T-cell (primary cell): ENCODE data around the gene WDR86. TPM values are rescaled to one million over a fixed set of nuclear protein-coding genes. Genes with fewer than 3 reads are reported as not detected.

Experiments
- ATAC-seq, 4 experiments: fragments of 200-7000 bp in 3 of 4; fragments of 150-1000 bp in 1 of 4; cut with Tn5 transposase; replicated peaks in 1 of 4; 1 replicate in 3 of 4; 2 replicates in 1 of 4; pipeline ENCODE4 v1.10.0; 2021; ENCODE audit warnings: moderate library complexity in 3 of 4, mild to moderate bottlenecking in 2 of 4, moderate number of reproducible peaks in 1 of 4
- CTCF ChIA-PET, 2 donors: fragments of 300-600 bp; sonication (Branson Sonifier 250); formaldehyde crosslinking; loops; one replicate each; lab custom pipeline; 2022; ENCODE audit warnings: antibody characterized with exemption in 2 of 2; lab: Charles Lee
- POLR2A ChIA-PET, 2 donors: fragments of 300-600 bp; sonication (Branson Sonifier 250); formaldehyde crosslinking; loops; one replicate each; lab custom pipeline; 2022; ENCODE audit warnings: antibody characterized with exemption in 2 of 2; lab: Charles Lee
- DNase-seq, 35 experiments: peaks; one replicate each; pipeline versions ENCODE4 v3.0.0 to v3.0.0-alpha.2; 2013 to 2023
- H3K27ac ChIP-seq: one replicate; pipeline ENCODE4 v1.5.1; 2013; ENCODE audit warnings: low read length
- H3K27me3 ChIP-seq, 2 experiments: replicated peaks in 1 of 2; 1 replicate in 1 of 2; 2 replicates in 1 of 2; pipeline versions ENCODE4 v1.6.1 to v1.7.0; 2013; ENCODE audit warnings: low read length in 1 of 2, mixed read lengths in 1 of 2; ENCODE audit not compliant: control insufficient read depth in 2 of 2, insufficient read depth in 2 of 2; ENCODE audit errors: extremely low read depth in 1 of 2
- H3K36me3 ChIP-seq, 2 donors: 1 replicate in 1 of 2; 2 replicates in 1 of 2; pipeline versions ENCODE4 v1.6.1 to v1.7.0; 2013; ENCODE audit warnings: low read length in 1 of 2; ENCODE audit not compliant: control insufficient read depth in 2 of 2, insufficient read depth in 1 of 2; ENCODE audit errors: extremely low read depth in 1 of 2
- H3K4me1 ChIP-seq, 2 experiments: 1 replicate in 1 of 2; 2 replicates in 1 of 2; pipeline versions ENCODE4 v1.6.1 to v1.7.0; 2013; ENCODE audit warnings: low read length in 2 of 2, mixed read lengths in 1 of 2; ENCODE audit not compliant: insufficient read depth in 2 of 2, control insufficient read depth in 1 of 2; ENCODE audit errors: extremely low read depth in 1 of 2
- H3K4me3 ChIP-seq, 2 donors: 1 replicate in 1 of 2; 2 replicates in 1 of 2; pipeline versions ENCODE4 v1.5.1 to v1.7.0; 2013; ENCODE audit warnings: mild to moderate bottlenecking in 2 of 2, low read length in 1 of 2, moderate library complexity in 1 of 2; ENCODE audit not compliant: control insufficient read depth in 1 of 2; ENCODE audit errors: extremely low read depth in 1 of 2
- H3K9me3 ChIP-seq: 2 replicates; pipeline ENCODE4 v1.7.0; 2013
- H3K27ac Mint-ChIP-seq, 2 donors: one replicate each; pipeline ENCODE4 v1.8.0; 2020 to 2021; ENCODE audit warnings: mild to moderate bottlenecking in 2 of 2, mixed read lengths in 2 of 2
- H3K27me3 Mint-ChIP-seq, 2 donors: one replicate each; pipeline ENCODE4 v1.8.0; 2021 to 2022; ENCODE audit warnings: mixed read lengths in 2 of 2
- H3K36me3 Mint-ChIP-seq: one replicate; pipeline ENCODE4 v1.8.0; 2021; ENCODE audit warnings: mixed read lengths
- H3K4me1 Mint-ChIP-seq, 3 donors: one replicate each; pipeline ENCODE4 v1.8.0; 2020 to 2022; ENCODE audit warnings: mixed read lengths in 3 of 3, mild to moderate bottlenecking in 1 of 3
- H3K4me3 Mint-ChIP-seq, 3 donors: one replicate each; pipeline ENCODE4 v1.8.0; 2020 to 2022; ENCODE audit warnings: mild to moderate bottlenecking in 3 of 3, mixed read lengths in 3 of 3, moderate library complexity in 3 of 3
- H3K9me3 Mint-ChIP-seq, 3 donors: one replicate each; pipeline ENCODE4 v1.8.0; 2020 to 2022; ENCODE audit warnings: mixed read lengths in 3 of 3
- WGBS: methylation state at CpG from one replicate; pipeline ENCODE4 v1.1.5; 2013; ENCODE audit warnings: missing lambda C conversion rate; ENCODE audit not compliant: insufficient coverage; 5-methylcytosine and 5-hydroxymethylcytosine counted together
- total RNA-seq, 35 experiments: library from RNA in 6 of 35; stranded (reverse) in 6 of 35; fragments of 120-200 nt in 1 of 35; gene quantifications; one replicate each; pipeline versions ENCODE4 v1.2.1 to v1.2.4 and lab custom pipeline; 2013 to 2026

The WDR86 gene
- total RNA-seq, 5 donors from 2014 or later (not counting 1 experiment from before 2014, with no cell fraction given) = 3.1 to 26.0 (median 10.1) TPM

GRCh38 chr7:151342102-151342646 lies 67.7 kb downstream of the WDR86 start:
- H3K27ac Mint-ChIP-seq = peak overlapping the region; percentile 83 to 88
- H3K4me3 Mint-ChIP-seq = peak overlapping the region; percentile 82 to 90 (median 85)
- peaks cover 26 to 41% (median 38%) of the 10 kb centered on the region in 3 donors for H3K4me1 Mint-ChIP-seq
- no peaks in the 10 kb centered on the region for H3K27me3 ChIP-seq
- peaks cover 15 to 32% of the 10 kb centered on the region in 2 experiments for H3K4me1 ChIP-seq
- H3K9me3 ChIP-seq = no peaks in the 10 kb centered on the region
- DNase-seq (peak in 1 of 35 experiments; percentile 65), ATAC-seq (peak in 1 of 4 experiments; percentile 41)
- peaks cover 4 to 8% (median 5%) of the 10 kb centered on the region in 3 donors for H3K9me3 Mint-ChIP-seq
- POLR2A ChIA-PET = interaction anchor here in 1 of 2 donors (0.6 to 1.0 kb wide), 4 partner anchors 10 to 161 kb away, joined by 3 read pairs; no protein-coding TSS in a partner anchor
- no CpG with 5 or more reads among the region's 11 CpGs for WGBS
- H3K27ac ChIP-seq = peak overlapping the region; percentile 47
- CTCF ChIA-PET = interaction anchor here (0.5 to 2.2 kb wide), 7 partner anchors 8 to 109 kb away, joined by 3 to 13 read pairs (median 7); no protein-coding TSS in a partner anchor
- H3K36me3 ChIP-seq = peaks cover 2 to 20% of the 10 kb centered on the region in 2 donors
- peak overlapping the region; percentile 61 to 77 for H3K4me3 ChIP-seq
- H3K36me3 Mint-ChIP-seq = peaks cover 15% of the 10 kb centered on the region
- no peaks in the 10 kb centered on the region for H3K27me3 Mint-ChIP-seq

- Histone ChIP-seq H3K27ac (peak within 1 kb of the TSS; percentile 74), H3K36me3 (peaks cover 2 to 15% of the 10 kb centered on the region in 2 donors), H3K4me3 (peak within 1 kb of the TSS; percentile 61 to 77), H3K27me3 (no peaks in the 10 kb centered on the region), H3K4me1 (peaks cover 15 to 32% of the 10 kb centered on the region in 2 experiments), H3K9me3 (no peaks in the 10 kb centered on the region)
- ChIA-PET CTCF (interaction anchor here (0.8 to 2.2 kb wide), 6 partner anchors 9 to 107 kb away, joined by 3 to 13 read pairs (median 5); no protein-coding TSS in a partner anchor), POLR2A (interaction anchor here (0.6 to 1.5 kb wide), 3 partner anchors 8 to 88 kb away, joined by 3 to 6 read pairs (median 3); no protein-coding TSS in a partner anchor)
- H3K4me1 Mint-ChIP-seq = peaks cover 26 to 39% (median 35%) of the 10 kb centered on the region in 3 donors
- peak; percentile 85 to 95 (median 92) for ATAC-seq
- no peaks in the 10 kb centered on the region for H3K27me3 Mint-ChIP-seq
- peaks cover 12% of the 10 kb centered on the region for H3K36me3 Mint-ChIP-seq
- H3K4me3 Mint-ChIP-seq = peak within 1 kb of the TSS; percentile 82 to 90 (median 85)
- DNase-seq = peak; percentile 66 to 97 (median 86)
- 5% methylated on average over 52 of the region's 72 CpGs for WGBS
- peaks cover 4 to 8% (median 5%) of the 10 kb centered on the region in 3 donors for H3K9me3 Mint-ChIP-seq
- peak within 1 kb of the TSS; percentile 93 to 94 for H3K27ac Mint-ChIP-seq
Measured at GRCh38 chr7:151341357-151342101, 68.3 kb downstream of the WDR86 start, which contains the start of gene NUB1. Gene NUB1 (plus strand): TSS chr7:151341812. CDS start chr7:151345350, 3,538 bp downstream.

- DNase-seq (peak in 2 of 35 experiments; percentile 3 to 16), ATAC-seq (peak in 1 of 4 experiments; percentile 1)
- Mint-ChIP-seq H3K27ac (peak overlapping the region; percentile 93 to 94), H3K4me3 (peak overlapping the region; percentile 74 to 90 (median 82)), H3K4me1 (peaks cover 26 to 33% (median 31%) of the 10 kb centered on the region in 3 donors), H3K36me3 (peaks cover 6% of the 10 kb centered on the region), H3K27me3 (no peaks in the 10 kb centered on the region), H3K9me3 (peaks cover 4 to 8% (median 5%) of the 10 kb centered on the region in 3 donors)
- peaks cover 15 to 32% of the 10 kb centered on the region in 2 experiments for H3K4me1 ChIP-seq
- no peaks in the 10 kb centered on the region for H3K27me3 ChIP-seq
- H3K27ac ChIP-seq = peak overlapping the region; percentile 74
- POLR2A ChIA-PET = interaction anchor here (1.0 to 1.5 kb wide), 2 partner anchors 9 to 12 kb away, joined by 3 to 6 read pairs; no protein-coding TSS in a partner anchor
- CTCF ChIA-PET = interaction anchor here (0.8 to 2.2 kb wide), 6 partner anchors 9 to 107 kb away, joined by 3 to 13 read pairs (median 5); no protein-coding TSS in a partner anchor
- WGBS = 91% methylated on average over 4 of the region's 12 CpGs
- peak overlapping the region; percentile 6 to 61 for H3K4me3 ChIP-seq
- H3K36me3 ChIP-seq = peaks cover 2 to 8% of the 10 kb centered on the region in 2 donors
- no peaks in the 10 kb centered on the region for H3K9me3 ChIP-seq
Measured at GRCh38 chr7:151340794-151341356, 69.0 kb downstream of the WDR86 start.

GRCh38 chr7:151339651-151340382 lies 70.0 kb downstream of the WDR86 start:
- Mint-ChIP-seq H3K27ac (peak overlapping the region; percentile 93 to 94), H3K27me3 (no peaks in the 10 kb centered on the region), H3K9me3 (peaks cover 4 to 8% (median 5%) of the 10 kb centered on the region in 3 donors), H3K36me3 (no peaks in the 10 kb centered on the region), H3K4me3 (peak overlapping the region; percentile 74 to 90 (median 82)), H3K4me1 (peaks cover 26 to 28% (median 26%) of the 10 kb centered on the region in 3 donors)
- ChIA-PET POLR2A (interaction anchor here in 1 of 2 donors (0.7 to 1.5 kb wide), 2 partner anchors 10 to 70 kb away, joined by 4 to 6 read pairs; partner anchors contain the start of gene WDR86), CTCF (interaction anchor here (0.5 to 2.2 kb wide), 6 partner anchors 12 to 983 kb away, joined by 3 to 13 read pairs (median 3); no protein-coding TSS in a partner anchor)
- no peak for ATAC-seq
- Histone ChIP-seq H3K4me1 (peaks cover 15 to 32% of the 10 kb centered on the region in 2 experiments), H3K27ac (peak overlapping the region; percentile 74), H3K27me3 (no peaks in the 10 kb centered on the region), H3K9me3 (no peaks in the 10 kb centered on the region), H3K4me3 (no peak overlapping the region), H3K36me3 (peaks cover 0 to 2% of the 10 kb centered on the region in 2 donors)
- DNase-seq = peak in 2 of 35 experiments; percentile 1 to 44
- 52% methylated on average over 4 of the region's 7 CpGs for WGBS

GRCh38 chr7:151338809-151339208 lies 71.0 kb downstream of the WDR86 start:
- DNase-seq = no peak
- Histone ChIP-seq H3K27ac (no peak overlapping the region), H3K9me3 (no peaks in the 10 kb centered on the region), H3K4me3 (no peak overlapping the region), H3K36me3 (peaks cover 0 to 2% of the 10 kb centered on the region in 2 donors), H3K4me1 (peaks cover 15 to 32% of the 10 kb centered on the region in 2 experiments), H3K27me3 (no peaks in the 10 kb centered on the region)
- Mint-ChIP-seq H3K27me3 (no peaks in the 10 kb centered on the region), H3K9me3 (peaks cover 4 to 8% (median 5%) of the 10 kb centered on the region in 3 donors), H3K27ac (peak overlapping the region; percentile 48 to 77), H3K4me1 (peaks cover 26 to 28% (median 26%) of the 10 kb centered on the region in 3 donors), H3K36me3 (no peaks in the 10 kb centered on the region), H3K4me3 (no peak overlapping the region)
- no peak for ATAC-seq
- CTCF ChIA-PET = interaction anchor here in 1 of 2 donors (0.6 to 1.1 kb wide), 2 partner anchors 14 to 1717 kb away, joined by 3 read pairs; no protein-coding TSS in a partner anchor
- WGBS = 92% methylated on average over 2 of the region's 3 CpGs
- POLR2A ChIA-PET = no interaction called here
